ENCODE results near the gene RB1. TPM values are rescaled to one million over a fixed set of nuclear protein-coding genes. Genes with fewer than 3 reads are reported as not detected.
"Not testable (repeated sequence)": the region's sequence is repeated elsewhere in the genome, so short reads cannot be mapped to it uniquely, and the experiment has no call there.

Gene RB1
- total and polyA plus RNA-seq, 7 experiments from 2014 or later = 12.1 to 37.1 (median 18.5) TPM

- H3K4me3 ChIP-seq (ENCODE audit: low read length); intact Hi-C loops (cut with micrococcal nuclease); ATAC-seq; H3K4me1 ChIP-seq (ENCODE audit: control insufficient read depth in 2 of 2, insufficient read depth in 2 of 2, low read length in 2 of 2); H3K27me3 Mint-ChIP-seq; H3K27ac Mint-ChIP-seq; DNase-seq; H3K9me3 ChIP-seq (ENCODE audit: control insufficient read depth in 2 of 3, low read length in 3 of 3); H3K36me3 ChIP-seq (ENCODE audit: control insufficient read depth in 2 of 3, insufficient read depth in 3 of 3, low read length in 3 of 3); H3K27ac ChIP-seq (ENCODE audit: low read depth, low read length); H3K27me3 ChIP-seq (ENCODE audit: control insufficient read depth in 2 of 2, insufficient read depth in 2 of 2, low read length in 2 of 2): not testable (repeated sequence)
- H3K4me3 Mint-ChIP-seq = peak overlapping the region in 1 of 10 donors; percentile 9
- ChIA-PET CTCF (interaction anchor here (0.6 kb wide), 1 partner anchor 129 kb away, joined by 3 read pairs; no protein-coding TSS in a partner anchor), POLR2A (interaction anchor here (1.0 to 1.1 kb wide), 2 partner anchors 10 to 41 kb away, joined by 3 to 4 read pairs; no protein-coding TSS in a partner anchor)
- H3K4me1 Mint-ChIP-seq = peaks cover 14 to 49% (median 31%) of the 10 kb centered on the region in 7 donors
- peaks cover 0 to 24% (median 14%) of the 10 kb centered on the region in 11 donors for H3K9me3 Mint-ChIP-seq
- H3K36me3 Mint-ChIP-seq = peaks cover 21 to 51% (median 34%) of the 10 kb centered on the region in 5 donors
Observed at GRCh38 chr13:48451196-48451595, 147.6 kb downstream of the RB1 start.

DNA sequence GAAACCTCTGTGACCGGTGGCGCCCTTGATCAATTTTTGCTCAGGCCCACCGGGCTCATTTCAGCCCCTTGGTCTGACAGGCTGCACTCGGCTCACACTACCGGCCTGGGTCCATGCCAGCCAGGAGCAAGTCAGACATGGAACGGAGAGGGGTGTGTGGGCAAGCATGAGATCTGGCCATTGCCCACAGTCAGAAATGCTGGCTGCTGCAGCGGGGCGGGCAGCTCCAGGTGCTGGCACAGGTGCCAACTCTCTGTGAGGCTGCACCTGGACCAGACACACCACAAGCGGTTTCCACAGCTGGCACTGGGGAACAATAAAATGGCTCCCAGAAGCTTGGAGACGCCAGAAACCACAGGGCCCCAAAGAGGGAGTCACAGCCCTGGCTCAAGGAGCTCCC lies 153.0 kb downstream of the RB1 start:
- ChIA-PET CTCF (interaction anchor here (1.0 kb wide), 1 partner anchor 42 kb away, joined by 3 read pairs; no protein-coding TSS in a partner anchor), POLR2A (interaction anchor here (0.6 kb wide), 1 partner anchor 800 kb away, joined by 3 read pairs; no protein-coding TSS in a partner anchor)
- intact Hi-C loops (cut with micrococcal nuclease) = no loop called here
- Histone ChIP-seq H3K4me3 (ENCODE audit: low read length) (no peak overlapping the region), H3K9me3 (ENCODE audit: control insufficient read depth in 2 of 3, low read length in 3 of 3) (no peaks in the 10 kb centered on the region), H3K4me1 (ENCODE audit: control insufficient read depth in 2 of 2, insufficient read depth in 2 of 2, low read length in 2 of 2) (no peaks in the 10 kb centered on the region), H3K27ac (ENCODE audit: low read depth, low read length) (no peak overlapping the region), H3K36me3 (ENCODE audit: control insufficient read depth in 2 of 3, insufficient read depth in 3 of 3, low read length in 3 of 3) (peaks cover 0 to 28% (median 0%) of the 10 kb centered on the region in 3 experiments), H3K27me3 (ENCODE audit: control insufficient read depth in 2 of 2, insufficient read depth in 2 of 2, low read length in 2 of 2) (no peaks in the 10 kb centered on the region)
- H3K4me3 Mint-ChIP-seq = no peak overlapping the region
- no peak for ATAC-seq
- peaks cover 0 to 14% (median 3%) of the 10 kb centered on the region in 11 donors for H3K9me3 Mint-ChIP-seq
- no peaks in the 10 kb centered on the region for H3K27me3 Mint-ChIP-seq
- no peak for DNase-seq
- peaks cover 6 to 20% (median 11%) of the 10 kb centered on the region in 7 donors for H3K4me1 Mint-ChIP-seq
- H3K27ac Mint-ChIP-seq = no peak overlapping the region
- H3K36me3 Mint-ChIP-seq = peaks cover 11 to 58% (median 55%) of the 10 kb centered on the region in 5 donors

- no peaks in the 10 kb centered on the region for H3K27me3 Mint-ChIP-seq
- no peak for ATAC-seq
- no peak overlapping the region for H3K4me3 ChIP-seq (ENCODE audit: low read length)
- intact Hi-C loops (cut with micrococcal nuclease) = no loop called here
- no peak overlapping the region for H3K27ac ChIP-seq (ENCODE audit: low read depth, low read length)
- H3K4me1 ChIP-seq (ENCODE audit: control insufficient read depth in 2 of 2, insufficient read depth in 2 of 2, low read length in 2 of 2) = no peaks in the 10 kb centered on the region
- peaks cover 0 to 28% (median 0%) of the 10 kb centered on the region in 3 experiments for H3K36me3 ChIP-seq (ENCODE audit: control insufficient read depth in 2 of 3, insufficient read depth in 3 of 3, low read length in 3 of 3)
- ChIA-PET POLR2A (no interaction called here), CTCF (interaction anchor here (1.0 to 1.1 kb wide), 2 partner anchors 43 to 57 kb away, joined by 3 read pairs; no protein-coding TSS in a partner anchor)
- H3K36me3 Mint-ChIP-seq = peaks cover 11 to 64% (median 49%) of the 10 kb centered on the region in 5 donors
- no peak for DNase-seq
- H3K9me3 ChIP-seq (ENCODE audit: control insufficient read depth in 2 of 3, low read length in 3 of 3) = no peaks in the 10 kb centered on the region
- H3K4me1 Mint-ChIP-seq = peaks cover 3 to 14% (median 7%) of the 10 kb centered on the region in 7 donors
- H3K27me3 ChIP-seq (ENCODE audit: control insufficient read depth in 2 of 2, insufficient read depth in 2 of 2, low read length in 2 of 2) = no peaks in the 10 kb centered on the region
- no peak overlapping the region for H3K27ac Mint-ChIP-seq
- H3K9me3 Mint-ChIP-seq = peaks cover 0 to 7% (median 0%) of the 10 kb centered on the region in 11 donors
- no peak overlapping the region for H3K4me3 Mint-ChIP-seq
Observed at GRCh38 chr13:48457578-48458242, 154.2 kb downstream of the RB1 start.

DNA sequence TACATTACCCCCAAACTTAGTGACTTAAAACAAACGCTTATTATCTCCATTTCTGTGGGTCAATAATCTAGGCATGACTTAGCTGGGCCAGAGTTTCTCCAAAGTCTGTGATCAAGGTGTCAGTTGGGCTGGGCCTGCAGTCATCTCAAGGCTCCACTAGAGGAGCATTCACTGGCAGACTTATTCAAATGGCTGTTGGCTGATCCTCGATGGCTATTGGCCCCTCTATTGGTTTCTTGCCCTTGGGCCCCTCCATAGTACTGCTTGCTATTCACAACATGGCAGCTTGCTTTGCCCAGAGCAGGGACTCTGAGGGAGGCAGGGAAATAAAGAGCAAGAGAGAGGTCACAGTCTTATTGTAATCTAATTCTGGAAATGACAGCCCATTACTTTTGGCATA lies 171.7 kb downstream of the RB1 start:
- POLR2A ChIA-PET = interaction anchor here (0.5 to 1.1 kb wide), 2 partner anchors 30 to 46 kb away, joined by 3 read pairs; no protein-coding TSS in a partner anchor
- Histone ChIP-seq H3K4me3 (ENCODE audit: low read length) (no peak overlapping the region), H3K27ac (ENCODE audit: low read depth, low read length) (no peak overlapping the region), H3K4me1 (ENCODE audit: control insufficient read depth in 2 of 2, insufficient read depth in 2 of 2, low read length in 2 of 2) (no peaks in the 10 kb centered on the region), H3K9me3 (ENCODE audit: control insufficient read depth in 2 of 3, low read length in 3 of 3) (no peaks in the 10 kb centered on the region), H3K36me3 (ENCODE audit: control insufficient read depth in 2 of 3, insufficient read depth in 3 of 3, low read length in 3 of 3) (no peaks in the 10 kb centered on the region), H3K27me3 (ENCODE audit: control insufficient read depth in 2 of 2, insufficient read depth in 2 of 2, low read length in 2 of 2) (no peaks in the 10 kb centered on the region)
- H3K4me1 Mint-ChIP-seq = peaks cover 0 to 6% (median 0%) of the 10 kb centered on the region in 7 donors
- CTCF ChIA-PET = no interaction called here
- intact Hi-C loops (cut with micrococcal nuclease) = no loop called here
- H3K9me3 Mint-ChIP-seq = no peaks in the 10 kb centered on the region
- peaks cover 4 to 51% (median 33%) of the 10 kb centered on the region in 5 donors for H3K36me3 Mint-ChIP-seq
- no peak overlapping the region for H3K4me3 Mint-ChIP-seq
- peak overlapping the region in 2 of 9 donors; percentile 58 to 68 for H3K27ac Mint-ChIP-seq
- no peak for DNase-seq
- ATAC-seq = no peak
- no peaks in the 10 kb centered on the region for H3K27me3 Mint-ChIP-seq

DNA sequence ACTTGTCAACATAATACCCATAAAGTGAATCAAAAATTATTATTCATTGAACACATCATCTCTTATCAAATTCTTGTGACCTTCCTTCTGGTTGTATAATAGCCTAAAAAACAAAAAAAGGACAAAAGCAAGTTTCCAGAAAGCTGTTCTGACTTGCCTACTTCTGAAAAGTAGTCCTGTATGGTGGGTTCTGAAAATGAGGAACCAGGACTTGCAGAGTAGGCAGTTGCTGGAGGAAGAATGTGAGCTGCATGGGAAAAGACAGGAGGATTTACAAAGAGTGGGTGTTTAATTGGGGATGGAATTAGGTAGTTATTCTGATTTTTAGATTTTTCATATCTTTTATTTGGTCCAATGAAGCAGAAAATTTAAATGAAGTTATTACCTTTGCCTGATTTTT lies 172.7 kb downstream of the RB1 start:
- DNase-seq = no peak
- Histone ChIP-seq H3K27me3 (ENCODE audit: control insufficient read depth in 2 of 2, insufficient read depth in 2 of 2, low read length in 2 of 2) (no peaks in the 10 kb centered on the region), H3K4me3 (ENCODE audit: low read length) (no peak overlapping the region), H3K36me3 (ENCODE audit: control insufficient read depth in 2 of 3, insufficient read depth in 3 of 3, low read length in 3 of 3) (no peaks in the 10 kb centered on the region), H3K27ac (ENCODE audit: low read depth, low read length) (no peak overlapping the region), H3K4me1 (ENCODE audit: control insufficient read depth in 2 of 2, insufficient read depth in 2 of 2, low read length in 2 of 2) (no peaks in the 10 kb centered on the region), H3K9me3 (ENCODE audit: control insufficient read depth in 2 of 3, low read length in 3 of 3) (no peaks in the 10 kb centered on the region)
- ChIA-PET POLR2A (interaction anchor here (1.1 to 1.7 kb wide), 2 partner anchors 29 to 56 kb away, joined by 3 to 7 read pairs; partner anchors contain the start of gene RCBTB2), CTCF (no interaction called here)
- no peaks in the 10 kb centered on the region for H3K9me3 Mint-ChIP-seq
- H3K27me3 Mint-ChIP-seq = no peaks in the 10 kb centered on the region
- H3K4me3 Mint-ChIP-seq = no peak overlapping the region
- intact Hi-C loops (cut with micrococcal nuclease) = no loop called here
- H3K4me1 Mint-ChIP-seq = peaks cover 0 to 6% (median 0%) of the 10 kb centered on the region in 7 donors
- H3K36me3 Mint-ChIP-seq = peaks cover 4 to 51% (median 33%) of the 10 kb centered on the region in 5 donors
- H3K27ac Mint-ChIP-seq = peak overlapping the region in 1 of 9 donors; percentile 79
- ATAC-seq = no peak

DNA sequence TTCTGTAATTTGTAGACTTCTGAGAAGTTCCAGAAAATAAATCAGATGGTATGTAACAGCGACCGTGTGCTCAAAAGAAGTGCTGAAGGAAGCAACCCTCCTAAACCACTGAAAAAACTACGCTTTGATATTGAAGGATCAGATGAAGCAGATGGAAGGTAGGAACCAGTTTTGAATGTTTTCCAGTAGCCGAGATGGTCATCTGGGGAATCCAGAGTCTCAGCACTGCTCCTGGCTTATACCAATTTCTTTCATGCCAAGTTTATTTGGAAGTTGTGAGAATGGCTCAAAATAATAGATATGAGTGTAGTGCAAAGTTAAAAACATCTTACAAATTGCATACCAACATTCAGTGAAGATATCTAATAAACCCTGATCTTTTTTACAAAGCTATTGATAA lies 173.1 kb downstream of the RB1 start:
- Mint-ChIP-seq H3K27me3 (no peaks in the 10 kb centered on the region), H3K36me3 (peaks cover 4 to 50% (median 31%) of the 10 kb centered on the region in 5 donors), H3K27ac (peak overlapping the region in 2 of 9 donors; percentile 29 to 79), H3K4me3 (no peak overlapping the region), H3K4me1 (peaks cover 0 to 6% (median 0%) of the 10 kb centered on the region in 7 donors), H3K9me3 (no peaks in the 10 kb centered on the region)
- intact Hi-C loops (cut with micrococcal nuclease) = no loop called here
- no peak overlapping the region for H3K4me3 ChIP-seq (ENCODE audit: low read length)
- ATAC-seq (no peak), DNase-seq (no peak)
- no peaks in the 10 kb centered on the region for H3K27me3 ChIP-seq (ENCODE audit: control insufficient read depth in 2 of 2, insufficient read depth in 2 of 2, low read length in 2 of 2)
- ChIA-PET POLR2A (interaction anchor here (1.7 kb wide), 1 partner anchor 56 kb away, joined by 7 read pairs; the partner anchor contains the start of gene RCBTB2), CTCF (no interaction called here)
- H3K36me3 ChIP-seq (ENCODE audit: control insufficient read depth in 2 of 3, insufficient read depth in 3 of 3, low read length in 3 of 3) = no peaks in the 10 kb centered on the region
- H3K9me3 ChIP-seq (ENCODE audit: control insufficient read depth in 2 of 3, low read length in 3 of 3) = no peaks in the 10 kb centered on the region
- no peak overlapping the region for H3K27ac ChIP-seq (ENCODE audit: low read depth, low read length)
- no peaks in the 10 kb centered on the region for H3K4me1 ChIP-seq (ENCODE audit: control insufficient read depth in 2 of 2, insufficient read depth in 2 of 2, low read length in 2 of 2)

All from naive thymus-derived CD4-positive, alpha-beta T cell (primary cell).